NCI-H1436 (cell line): Measurements from ENCODE around the gene FRMD8.
A peak's percentile ranks its signal among the peaks of the same experiment; 100 is the strongest.

Experiments used
- DNase-seq: peaks from one replicate; lab custom pipeline; 2025; lab: John Stamatoyannopoulos, UW

Gene FRMD8

DNA sequence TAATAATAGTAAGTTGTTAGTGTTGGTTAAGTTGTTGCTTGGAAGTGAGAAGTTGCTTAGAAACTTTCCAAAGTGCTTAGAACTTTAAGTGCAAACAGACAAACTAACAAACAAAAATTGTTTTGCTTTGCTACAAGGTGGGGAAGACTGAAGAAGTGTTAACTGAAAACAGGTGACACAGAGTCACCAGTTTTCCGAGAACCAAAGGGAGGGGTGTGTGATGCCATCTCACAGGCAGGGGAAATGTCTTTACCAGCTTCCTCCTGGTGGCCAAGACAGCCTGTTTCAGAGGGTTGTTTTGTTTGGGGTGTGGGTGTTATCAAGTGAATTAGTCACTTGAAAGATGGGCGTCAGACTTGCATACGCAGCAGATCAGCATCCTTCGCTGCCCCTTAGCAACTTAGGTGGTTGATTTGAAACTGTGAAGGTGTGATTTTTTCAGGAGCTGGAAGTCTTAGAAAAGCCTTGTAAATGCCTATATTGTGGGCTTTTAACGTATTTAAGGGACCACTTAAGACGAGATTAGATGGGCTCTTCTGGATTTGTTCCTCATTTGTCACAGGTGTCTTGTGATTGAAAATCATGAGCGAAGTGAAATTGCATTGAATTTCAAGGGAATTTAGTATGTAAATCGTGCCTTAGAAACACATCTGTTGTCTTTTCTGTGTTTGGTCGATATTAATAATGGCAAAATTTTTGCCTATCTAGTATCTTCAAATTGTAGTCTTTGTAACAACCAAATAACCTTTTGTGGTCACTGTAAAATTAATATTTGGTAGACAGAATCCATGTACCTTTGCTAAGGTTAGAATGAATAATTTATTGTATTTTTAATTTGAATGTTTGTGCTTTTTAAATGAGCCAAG lies 38.9 kb downstream of the FRMD8 start:
- DNase-seq = no peak

GRCh38 chr11:65425971-65426838 lies 39.8 kb downstream of the FRMD8 start:
- DNase-seq = no peak

DNA sequence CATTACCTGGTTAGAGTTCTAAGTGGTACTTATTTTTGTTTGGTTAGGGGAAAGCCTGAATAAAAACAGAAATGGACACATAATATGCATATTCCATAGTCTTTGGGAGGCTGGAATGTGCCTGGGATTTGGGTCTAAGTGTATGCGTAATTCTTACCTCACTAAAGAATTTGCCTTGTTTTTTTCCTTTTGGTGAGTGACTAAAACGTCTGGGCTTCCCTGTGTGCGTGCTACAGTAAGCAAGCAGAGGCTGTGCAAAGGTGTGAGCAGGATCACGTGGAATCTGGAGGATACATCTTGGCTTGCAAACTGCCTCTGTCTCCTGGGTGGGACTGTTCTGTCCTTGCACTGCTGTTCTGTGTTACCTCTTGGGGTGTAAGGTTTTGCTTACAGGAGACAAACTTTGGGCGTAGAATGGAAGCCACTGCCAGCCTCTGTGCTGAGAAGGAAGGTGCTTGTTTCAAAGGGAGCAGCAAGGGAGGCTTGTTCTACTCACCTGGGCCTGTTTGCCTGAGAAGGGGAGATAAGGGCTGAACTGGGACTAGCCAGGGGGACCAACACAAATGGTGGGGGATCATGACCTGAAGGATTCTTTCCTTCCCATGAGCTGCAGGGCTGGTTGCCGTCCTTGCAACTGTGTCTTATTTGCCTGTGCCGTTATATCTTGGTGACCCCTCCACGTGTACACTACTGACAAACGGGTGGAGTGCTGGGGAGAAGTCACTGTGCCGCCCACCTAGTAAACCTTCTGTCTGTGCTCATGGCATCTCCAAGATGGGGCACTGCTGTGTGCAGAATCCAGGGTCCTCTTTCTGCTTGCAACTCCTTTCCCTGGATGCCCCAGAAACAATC lies 40.6 kb downstream of the FRMD8 start:
- no peak for DNase-seq

DNA sequence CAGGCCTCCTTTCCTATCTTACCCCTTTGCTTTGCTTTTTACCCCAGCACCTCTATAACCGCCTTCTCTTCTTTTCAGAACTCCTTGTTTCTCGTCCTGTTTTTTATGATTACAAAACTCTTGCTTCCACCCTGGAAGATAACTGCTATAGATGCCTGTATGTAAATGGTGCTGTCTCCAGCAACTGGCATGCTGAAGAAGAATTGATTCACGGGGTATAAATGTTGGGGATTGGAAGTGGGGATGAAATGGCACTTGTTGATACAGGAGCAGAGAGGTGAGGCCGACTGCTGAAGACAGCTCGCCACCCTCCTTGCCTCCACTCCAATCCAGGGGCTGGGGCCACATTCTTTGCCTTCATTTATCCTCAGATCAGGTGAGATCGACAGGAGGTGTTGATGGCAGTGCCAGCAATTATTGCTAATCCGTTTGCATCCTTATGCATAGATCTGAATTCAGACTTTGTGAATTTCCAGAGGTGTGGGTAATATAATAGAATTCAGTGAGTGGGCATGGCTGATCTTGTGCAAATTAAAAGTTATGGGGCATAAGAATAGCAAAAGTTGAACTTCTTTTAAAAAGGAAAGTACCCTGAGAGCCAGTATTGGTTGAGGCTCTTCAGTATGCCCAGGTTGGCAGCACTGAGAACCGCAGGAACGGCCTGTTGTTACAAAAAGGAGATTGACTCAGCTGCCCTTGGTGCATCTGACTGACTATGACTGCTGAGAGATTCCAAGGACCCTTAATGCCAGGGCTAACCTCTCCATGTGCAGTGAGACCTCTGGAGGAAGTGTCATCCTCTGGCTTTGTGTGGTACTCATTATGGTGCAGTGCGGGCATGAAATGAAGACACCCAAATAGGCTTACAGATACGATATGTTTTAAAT lies 41.5 kb downstream of the FRMD8 start:
- no peak for DNase-seq

- no peak for DNase-seq
These were observed 42.2 kb downstream of the FRMD8 start for GRCh38 chr11:65428578-65429067.

- DNase-seq = no peak
These were observed 42.7 kb downstream of the FRMD8 start for GRCh38 chr11:65429068-65429681.

- DNase-seq = no peak
These were observed 43.4 kb downstream of the FRMD8 start for GRCh38 chr11:65429724-65430405.

DNA sequence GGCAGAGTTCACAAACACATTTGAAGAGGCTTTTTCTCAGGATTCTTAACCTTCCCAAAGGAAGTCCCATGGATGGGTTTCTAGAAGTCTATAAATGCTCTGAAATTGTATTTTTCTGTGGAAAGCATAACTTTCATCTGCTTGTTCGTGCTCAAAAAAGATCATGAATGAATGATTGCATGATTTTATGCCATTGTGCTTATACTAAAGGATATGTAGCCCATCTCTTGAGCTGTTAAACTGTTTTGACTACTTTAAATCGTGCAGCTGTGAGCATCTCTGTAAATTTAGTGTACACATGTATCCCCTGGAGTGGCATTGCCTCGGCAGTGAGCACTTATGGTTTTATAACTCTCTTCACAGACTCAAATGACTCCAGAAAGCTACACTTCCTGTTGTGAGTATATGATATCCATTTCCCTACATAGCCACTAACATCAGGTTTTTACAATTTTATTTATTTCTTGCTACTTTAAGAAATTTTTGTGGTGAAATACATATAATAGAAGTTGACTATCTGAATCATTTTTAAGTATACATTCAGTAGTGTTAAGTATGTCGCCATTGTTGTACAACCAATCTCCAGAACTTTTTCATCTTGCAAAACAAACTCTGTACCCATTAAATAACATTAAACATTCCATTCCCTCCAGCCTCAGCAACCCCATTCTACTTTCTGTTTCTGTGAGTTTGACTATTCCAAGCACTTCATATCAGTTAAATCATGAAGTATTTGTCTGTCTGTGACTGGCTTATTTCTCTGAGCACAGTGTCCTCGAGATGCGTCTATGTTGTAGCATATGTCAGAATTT lies 44.2 kb downstream of the FRMD8 start:
- DNase-seq = no peak

DNA sequence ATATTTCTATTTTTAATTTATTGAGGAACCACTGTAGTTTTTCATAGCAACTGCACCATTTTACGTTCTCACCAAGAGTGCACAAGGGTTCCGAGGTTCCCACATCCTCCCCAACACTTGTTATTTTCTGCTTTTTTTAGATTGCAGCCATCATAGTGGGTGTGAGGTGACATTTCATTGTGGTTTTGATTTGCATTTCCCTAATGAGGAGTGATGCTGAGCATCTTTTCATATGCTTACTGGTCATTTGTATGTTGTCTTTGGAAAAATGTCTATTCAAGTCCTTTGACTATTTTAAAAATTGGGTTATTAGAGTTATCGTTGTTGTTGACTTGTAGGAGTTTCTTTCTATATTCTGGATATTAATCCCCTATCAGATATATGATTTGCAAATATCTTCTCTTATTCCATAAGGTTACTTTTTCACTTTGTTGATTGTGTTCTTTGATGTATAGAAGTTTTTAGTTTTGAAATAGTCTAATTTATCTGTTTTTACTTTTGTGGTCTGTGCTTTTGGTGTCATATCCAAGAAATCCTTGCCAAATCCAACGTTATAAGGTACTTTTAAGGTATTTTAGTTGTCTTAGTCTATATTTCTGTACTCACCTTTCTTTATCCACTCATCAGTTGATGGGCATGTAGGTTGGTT lies 45.1 kb downstream of the FRMD8 start:
- no peak for DNase-seq

DNA sequence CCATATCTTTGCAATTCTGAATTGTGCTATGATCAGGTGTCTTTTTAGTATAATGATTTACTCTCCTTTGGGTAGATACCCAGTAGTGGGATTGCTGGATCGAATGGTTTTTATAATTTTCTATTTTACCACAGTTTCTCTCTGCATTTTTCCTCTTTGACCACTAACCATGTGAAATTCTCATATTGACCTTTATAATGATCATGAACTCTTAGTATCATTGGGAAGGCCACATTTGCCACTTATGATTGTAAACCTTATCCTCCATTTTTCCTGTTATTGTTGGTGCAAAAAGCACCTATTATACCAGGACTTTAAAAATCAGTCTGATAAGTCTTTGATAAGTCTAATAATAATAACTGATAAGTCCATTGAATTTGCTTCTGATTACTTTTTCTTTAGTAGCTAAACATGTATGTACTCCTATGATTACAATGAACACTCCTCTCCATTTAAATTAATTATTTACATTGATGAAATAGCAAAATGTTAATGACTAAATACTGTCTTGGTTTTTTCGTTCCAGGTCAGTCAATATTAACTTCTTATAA lies 45.7 kb downstream of the FRMD8 start:
- no peak for DNase-seq

DNA sequence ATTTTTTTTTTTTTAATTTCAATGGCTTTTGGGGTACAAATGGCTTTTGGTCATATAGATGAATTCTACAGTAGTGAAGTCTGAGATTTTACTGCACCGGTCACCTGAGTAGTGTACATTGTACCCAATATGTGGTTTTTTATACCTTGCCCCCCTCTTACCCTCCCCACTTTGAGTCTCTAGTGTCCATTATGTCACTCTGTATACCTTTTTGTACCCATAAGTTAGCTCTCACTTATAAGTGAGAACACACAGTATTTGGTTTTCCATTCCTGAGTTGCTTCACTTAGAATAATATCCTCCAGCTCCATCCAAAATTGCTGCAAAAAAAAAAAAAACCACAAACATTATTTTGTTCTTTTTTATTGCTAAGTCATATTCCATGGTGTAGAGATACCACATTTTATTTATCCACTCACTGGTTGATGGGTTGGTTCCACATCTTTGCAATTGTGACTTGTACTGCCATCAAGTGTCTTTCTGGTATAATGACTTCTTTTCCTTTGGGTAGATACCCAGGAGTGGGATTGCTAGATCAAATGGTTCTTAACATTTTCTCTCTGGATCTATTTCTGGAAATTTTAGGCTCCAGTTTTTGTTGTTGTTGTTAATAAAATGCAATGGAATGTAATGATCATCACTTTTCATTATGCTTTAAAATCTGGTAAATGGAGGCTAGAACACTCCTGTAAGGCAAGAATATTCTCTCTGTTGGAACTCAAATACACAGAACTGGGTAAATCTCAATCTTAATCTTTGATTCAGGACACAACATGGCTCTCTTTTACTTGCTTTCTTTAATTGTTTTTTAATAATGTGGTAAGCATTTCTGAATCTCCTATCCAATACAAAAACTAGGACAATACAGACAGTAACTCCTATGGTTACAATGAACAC lies 46.5 kb downstream of the FRMD8 start:
- DNase-seq = no peak

DNA sequence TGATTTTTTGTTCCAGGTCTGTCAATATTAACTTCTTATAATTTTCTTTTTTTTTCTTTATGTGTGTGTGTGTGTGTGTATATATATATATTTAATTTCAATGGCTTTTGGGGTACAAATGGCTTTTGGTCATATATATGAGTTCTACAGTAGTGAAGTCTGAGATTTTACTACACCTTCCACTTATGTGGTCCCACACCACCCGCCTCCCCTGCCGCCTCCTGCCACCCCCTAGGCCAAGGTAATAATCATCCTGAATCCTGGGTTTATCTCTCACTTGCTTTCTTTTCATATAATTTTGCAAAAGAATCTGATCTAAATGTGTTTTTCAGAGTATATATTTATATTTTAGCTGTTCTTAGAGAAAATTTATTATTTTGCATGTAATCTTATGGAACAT lies 47.2 kb downstream of the FRMD8 start:
- no peak for DNase-seq

DNA sequence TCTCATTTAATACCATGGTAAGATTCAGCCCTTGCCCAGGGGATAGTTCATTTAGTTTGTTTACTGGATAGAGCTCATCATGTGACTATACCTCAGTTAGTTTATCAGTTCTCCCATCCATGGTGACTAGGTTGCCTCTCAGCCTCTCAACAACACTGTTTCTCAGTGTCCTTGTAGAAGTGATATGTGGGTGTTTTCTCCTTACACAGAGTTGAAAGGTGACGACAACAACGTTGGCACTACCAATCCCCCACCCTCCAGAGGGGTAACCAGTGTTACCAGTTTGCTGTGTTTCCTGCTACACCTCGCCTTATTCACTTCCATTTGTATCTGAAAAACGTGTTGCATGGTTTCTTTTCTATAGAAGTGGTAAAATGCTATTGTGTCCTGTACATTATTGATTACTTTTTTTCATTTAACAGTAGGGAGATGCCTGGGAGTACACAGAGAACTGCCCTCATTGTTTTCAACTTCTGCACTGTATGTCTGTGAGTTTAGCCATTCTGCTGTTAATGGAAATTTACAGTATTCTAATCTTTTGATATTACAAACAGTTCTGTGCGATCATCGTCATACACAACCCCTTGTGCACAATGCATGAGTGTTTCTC lies 47.7 kb downstream of the FRMD8 start:
- DNase-seq = no peak

- peak; percentile 35 for DNase-seq
These were observed 48.4 kb downstream of the FRMD8 start for GRCh38 chr11:65434667-65435410.

- DNase-seq = no peak
These were observed 49.0 kb downstream of the FRMD8 start for GRCh38 chr11:65435411-65435931.

GRCh38 chr11:65435981-65436411 lies 49.6 kb downstream of the FRMD8 start:
- DNase-seq = no peak
